HG03103 (cell line): Measurements from ENCODE around the gene ZNF408.
"Not testable (repeated sequence)": the region's sequence is repeated elsewhere in the genome, so short reads cannot be mapped to it uniquely, and the experiment has no call there.

Experiments
- ATAC-seq: cut with Tn5 transposase; IDR thresholded peaks from one replicate; pipeline ENCODE4 v1.9.1; 2021; ENCODE audit warnings: low read depth; ENCODE audit not compliant: unreplicated experiment

ZNF408 gene

DNA sequence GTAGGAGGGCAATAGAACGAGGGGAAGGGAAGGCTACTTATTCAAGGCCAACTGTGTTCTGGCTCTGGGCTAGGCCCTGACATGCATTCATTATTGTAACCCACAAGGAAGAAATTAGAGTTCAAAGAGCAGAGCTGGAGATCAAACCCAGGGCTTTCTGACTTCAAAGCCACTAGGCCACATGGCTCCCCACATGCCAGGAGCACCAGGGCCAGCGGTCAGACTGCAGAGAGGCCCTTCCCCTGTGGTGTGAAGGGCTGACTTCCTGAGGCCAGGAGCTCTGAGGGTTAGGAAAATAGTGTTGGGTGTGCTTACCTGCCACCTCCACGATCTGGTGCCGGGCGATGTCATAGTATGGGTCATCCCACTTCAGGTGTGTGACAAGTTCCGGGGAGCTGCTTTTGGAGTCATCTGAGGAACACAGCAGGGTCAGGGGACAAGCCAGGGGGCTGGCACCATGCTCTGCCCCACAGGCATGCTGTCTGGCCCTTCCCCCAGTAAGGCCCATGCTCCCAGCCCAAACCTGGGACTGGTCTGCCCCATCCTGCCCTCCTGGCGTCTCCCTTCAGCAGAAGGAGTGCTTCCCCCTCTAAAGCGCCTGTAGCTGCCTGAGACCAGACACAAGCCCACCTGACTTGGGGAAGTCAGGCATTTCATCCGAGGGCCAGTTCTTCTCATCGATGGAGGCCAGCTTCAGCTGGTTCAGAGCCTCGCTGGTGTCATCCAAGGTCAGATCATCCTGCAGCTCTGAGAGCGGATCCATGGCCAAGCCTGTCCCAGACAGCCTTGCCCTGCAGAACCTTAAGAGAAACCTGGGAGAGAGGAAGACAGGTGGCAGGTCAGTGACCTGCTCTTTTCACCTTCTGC lies 5.3 kb upstream of the ZNF408 start:
- ATAC-seq, result no peak

DNA sequence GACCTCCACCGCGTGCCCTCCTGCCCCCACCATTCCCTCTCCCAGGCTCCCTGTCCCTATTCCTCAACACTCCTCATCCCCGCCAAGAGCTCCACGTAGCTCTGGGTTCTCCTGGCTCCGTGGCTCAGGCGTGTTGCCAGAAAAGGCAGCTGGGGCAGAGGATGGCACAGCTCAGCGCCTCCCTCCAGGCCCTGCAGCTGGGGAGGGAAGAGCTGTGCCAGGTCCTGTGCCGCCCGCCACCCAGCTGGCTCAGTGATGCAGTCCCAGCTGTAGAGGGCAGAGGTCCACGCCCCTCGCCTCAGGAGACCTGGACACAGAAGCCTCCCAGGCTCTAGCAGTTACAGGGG lies 4.6 kb upstream of the ZNF408 start:
- ATAC-seq, result no peak

DNA sequence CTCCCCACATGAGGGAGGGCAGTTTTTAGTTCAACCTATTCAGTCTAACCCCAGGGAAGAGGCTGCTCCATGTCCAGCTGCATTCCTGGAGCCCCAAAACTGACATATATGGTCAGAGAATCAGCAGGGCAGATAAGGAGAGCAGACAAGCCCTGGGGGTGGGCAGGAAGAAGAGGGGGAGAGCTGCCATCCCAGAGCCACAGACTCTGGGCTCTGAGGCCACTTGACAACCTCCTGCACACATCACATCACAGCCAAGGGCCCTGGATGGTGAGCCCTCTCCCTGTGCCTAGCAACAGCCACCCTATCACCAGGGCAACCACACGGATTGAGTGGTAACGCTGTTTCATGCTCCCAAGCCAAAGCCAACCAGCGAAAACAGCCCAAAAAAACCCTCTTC lies 3.5 kb upstream of the ZNF408 start:
- ATAC-seq, result no peak

DNA sequence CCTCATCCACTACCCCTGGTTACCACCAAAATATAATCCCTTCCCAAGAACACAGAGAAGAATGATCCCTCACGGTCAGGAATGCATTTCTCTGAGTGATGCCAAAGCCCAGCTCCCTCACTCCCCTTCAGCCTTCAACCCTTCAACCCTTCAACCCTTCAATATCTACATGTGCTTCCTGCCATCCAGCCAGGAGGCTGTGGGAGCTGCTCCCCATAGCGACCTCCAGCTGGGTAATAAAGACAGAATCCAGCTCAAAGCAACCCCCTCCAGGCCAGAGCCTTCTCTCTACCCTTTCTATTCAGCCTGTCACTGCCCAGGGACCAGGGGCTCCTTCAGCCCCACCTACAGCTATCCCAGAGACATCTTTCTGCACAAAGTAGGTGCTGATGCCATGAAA lies 3.1 kb upstream of the ZNF408 start:
- no peak for ATAC-seq

DNA sequence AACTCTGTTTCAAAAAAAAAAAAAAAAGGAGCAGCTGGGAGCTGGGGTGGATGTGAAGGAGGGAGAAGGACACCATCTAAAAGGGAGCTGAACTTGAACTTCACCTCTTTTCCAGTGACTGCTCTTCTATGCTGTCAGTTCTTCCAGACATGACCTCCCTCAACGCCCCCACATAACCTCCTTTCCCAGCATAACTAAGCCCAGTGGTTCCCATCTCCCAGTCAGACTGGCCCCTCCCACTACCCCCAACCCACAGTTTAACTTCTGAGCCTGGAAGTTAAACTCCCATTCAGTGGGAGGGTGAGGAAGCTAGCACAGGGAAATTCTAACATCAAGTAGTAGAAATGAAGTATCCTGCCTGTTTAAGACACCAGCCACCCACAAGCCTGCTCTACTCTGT lies 2.2 kb upstream of the ZNF408 start:
- ATAC-seq, result no peak

DNA sequence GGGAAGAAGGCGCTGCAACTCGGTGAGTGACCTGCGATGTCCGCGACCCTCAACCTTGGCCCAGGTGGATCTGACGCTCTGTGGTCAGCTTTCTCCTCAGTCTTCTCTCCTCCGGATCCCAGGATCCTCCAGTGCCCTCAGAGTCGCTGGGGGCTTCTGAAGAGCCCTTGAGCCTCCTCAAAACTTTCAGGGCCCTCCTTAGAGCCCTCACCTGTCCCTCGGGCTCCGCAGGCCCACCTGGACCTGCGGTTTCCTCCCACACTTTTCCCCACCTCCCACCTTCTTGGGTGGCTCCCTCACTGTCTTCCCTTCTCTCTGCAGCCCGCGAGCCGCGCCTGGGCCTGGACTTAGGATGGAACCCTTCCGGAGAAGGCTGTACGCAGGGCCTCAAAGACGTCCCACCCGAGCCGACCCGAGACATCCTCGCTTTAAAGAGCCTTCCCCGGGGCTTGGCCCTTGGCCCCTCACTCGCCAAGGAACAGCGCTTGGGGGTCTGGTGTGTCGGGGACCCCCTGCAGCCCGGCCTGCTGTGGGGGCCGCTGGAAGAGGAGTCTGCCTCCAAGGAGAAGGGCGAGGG lies 335 bp downstream of the ZNF408 start:
- ATAC-seq, result no peak

DNA sequence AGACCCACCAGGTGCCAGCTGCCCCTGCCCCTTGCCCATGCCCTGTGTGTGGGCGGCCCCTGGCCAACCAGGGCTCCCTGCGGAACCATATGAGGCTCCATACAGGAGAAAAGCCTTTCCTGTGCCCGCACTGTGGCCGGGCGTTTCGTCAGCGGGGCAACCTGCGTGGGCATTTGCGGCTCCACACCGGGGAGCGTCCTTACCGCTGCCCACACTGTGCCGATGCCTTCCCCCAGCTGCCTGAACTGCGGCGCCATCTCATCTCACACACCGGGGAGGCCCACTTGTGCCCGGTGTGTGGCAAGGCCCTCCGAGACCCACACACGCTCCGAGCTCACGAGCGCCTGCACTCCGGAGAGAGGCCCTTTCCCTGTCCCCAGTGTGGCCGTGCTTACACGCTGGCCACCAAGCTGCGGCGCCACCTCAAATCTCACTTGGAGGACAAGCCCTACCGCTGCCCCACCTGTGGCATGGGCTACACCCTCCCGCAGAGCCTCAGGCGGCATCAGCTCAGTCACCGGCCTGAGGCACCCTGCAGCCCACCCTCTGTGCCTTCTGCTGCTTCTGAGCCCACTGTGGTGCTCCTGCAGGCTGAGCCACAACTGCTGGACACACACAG lies 4.3 kb downstream of the ZNF408 start:
- no peak for ATAC-seq

DNA sequence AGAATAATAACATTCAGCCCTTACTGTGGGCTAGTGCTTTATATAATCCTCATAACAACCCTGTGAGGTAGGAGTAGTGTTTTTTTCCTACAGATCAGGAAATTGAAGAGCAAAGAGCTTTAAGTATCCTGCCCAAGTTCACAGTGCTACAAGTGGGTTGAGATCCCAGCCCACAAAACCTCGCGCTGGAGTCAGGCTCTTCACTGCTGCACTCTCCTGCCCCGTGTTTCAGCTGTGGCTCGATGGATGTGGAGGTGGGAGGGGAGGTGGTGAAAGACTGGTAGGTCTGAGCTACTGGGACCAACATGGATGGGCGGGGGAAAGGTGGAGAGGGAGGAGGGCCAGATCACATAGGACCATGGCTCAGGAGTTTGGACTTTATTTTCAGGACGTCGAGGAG lies 6.1 kb downstream of the ZNF408 start:
- ATAC-seq, result no peak

DNA sequence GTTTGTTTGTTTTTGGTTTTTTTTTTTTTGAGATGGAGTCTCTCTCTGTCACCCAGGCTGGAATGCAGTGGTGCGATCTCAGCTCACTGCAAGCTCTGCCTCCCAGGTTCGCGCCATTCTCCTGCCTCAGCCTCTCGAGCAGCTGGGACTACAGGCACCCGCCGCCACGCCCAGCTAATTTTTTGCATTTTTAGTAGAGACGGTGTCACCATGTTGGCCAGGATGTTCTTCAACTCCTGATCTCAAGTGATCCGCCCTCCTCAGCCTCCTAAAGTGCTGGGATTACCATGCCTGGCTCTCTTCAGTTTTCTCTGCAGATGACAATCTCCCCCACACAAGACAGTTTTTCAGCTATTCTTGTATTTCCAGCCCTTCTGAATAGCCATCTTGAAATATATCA lies 8.5 kb downstream of the ZNF408 start:
- not testable (repeated sequence) for ATAC-seq

DNA sequence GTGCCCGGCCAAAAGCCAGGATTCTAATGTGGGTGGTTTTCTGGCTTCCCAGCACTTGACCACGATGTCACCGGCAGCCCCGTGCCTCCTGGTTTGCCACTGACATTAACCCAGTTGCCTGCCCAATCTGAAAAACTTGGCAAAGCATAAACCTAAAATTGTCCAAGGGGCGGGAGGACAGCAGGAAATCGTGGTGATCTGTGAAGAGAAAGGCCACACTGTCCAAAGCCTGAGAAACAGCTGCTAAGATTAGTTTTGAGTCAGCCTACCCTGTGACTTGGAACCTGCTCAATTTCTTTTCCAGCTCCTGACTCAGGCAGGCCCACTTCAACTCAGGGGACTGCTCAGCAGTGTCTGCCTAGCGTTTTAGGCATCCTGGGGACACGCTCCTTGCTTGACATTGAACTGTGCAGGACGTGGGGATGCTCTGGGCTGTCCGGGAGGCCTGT lies 10.0 kb downstream of the ZNF408 start:
- no peak for ATAC-seq

DNA sequence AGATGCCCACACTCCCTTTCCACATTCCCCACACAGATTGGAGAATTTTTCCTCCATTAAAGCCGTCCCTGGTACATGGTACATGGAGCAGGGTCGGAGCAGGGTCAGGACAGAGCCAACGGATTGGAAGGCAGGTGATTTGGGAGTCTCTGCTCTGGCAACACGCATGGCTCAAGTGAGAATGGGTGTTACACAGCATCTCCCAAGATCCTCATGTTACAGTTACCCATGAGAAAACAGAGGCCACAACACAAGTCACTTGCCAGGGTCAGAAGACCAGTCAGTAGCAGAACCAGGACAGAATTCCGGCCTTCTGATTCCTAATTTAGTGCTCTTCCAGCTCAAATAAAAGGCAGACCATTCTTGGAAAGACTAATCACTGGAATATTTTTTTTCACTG lies 10.5 kb downstream of the ZNF408 start:
- ATAC-seq, result no peak

DNA sequence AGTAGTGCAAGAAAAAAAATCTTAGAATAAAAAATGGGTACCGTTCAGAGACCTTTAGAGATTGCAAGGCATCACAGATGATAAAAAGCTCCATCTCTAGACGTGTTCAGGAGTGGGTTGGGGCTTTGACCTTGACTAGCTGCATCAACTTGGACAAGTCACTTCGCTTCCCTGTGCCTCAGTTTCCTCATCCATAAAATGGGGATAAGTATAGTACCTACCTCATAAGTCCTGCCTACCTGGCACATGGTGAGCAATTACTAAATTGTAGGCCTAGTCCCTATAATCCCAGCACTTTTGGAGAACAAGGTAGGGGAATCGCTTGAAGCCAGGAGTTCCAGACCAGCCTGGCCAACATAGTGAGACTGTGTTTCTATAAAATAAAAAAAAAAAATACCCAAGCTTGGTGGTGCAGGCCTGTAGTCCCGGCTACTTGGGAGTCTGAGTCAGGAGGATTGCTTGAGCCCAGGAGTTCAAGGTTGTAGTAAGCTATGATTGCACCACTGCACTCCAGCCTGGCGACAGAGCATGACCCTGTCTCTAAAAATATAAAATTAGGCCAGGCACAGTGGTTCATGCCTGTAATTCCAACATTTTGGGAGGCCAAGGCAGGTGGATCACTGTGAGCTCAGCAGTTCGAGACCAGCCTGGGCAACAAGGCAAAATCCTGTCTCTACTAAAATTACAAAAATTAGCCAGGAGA lies 12.2 kb downstream of the ZNF408 start:
- no peak for ATAC-seq

DNA sequence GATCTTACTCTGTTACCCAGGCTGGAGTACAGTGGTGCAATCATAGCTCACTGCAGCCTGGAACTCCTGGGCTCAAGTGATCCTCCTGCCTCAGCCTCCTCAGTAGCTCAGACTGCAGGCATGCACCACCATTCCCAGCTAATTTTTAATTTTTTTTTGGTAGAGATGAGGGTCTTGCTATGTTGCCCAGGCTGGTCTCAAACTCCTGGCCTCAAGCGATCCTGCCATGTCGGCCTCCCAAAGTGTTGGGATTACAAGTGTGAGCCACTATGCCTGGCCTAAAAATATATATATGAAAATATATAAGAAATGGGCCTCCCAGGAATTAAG lies 17.0 kb downstream of the ZNF408 start:
- ATAC-seq, result not testable (repeated sequence)

DNA sequence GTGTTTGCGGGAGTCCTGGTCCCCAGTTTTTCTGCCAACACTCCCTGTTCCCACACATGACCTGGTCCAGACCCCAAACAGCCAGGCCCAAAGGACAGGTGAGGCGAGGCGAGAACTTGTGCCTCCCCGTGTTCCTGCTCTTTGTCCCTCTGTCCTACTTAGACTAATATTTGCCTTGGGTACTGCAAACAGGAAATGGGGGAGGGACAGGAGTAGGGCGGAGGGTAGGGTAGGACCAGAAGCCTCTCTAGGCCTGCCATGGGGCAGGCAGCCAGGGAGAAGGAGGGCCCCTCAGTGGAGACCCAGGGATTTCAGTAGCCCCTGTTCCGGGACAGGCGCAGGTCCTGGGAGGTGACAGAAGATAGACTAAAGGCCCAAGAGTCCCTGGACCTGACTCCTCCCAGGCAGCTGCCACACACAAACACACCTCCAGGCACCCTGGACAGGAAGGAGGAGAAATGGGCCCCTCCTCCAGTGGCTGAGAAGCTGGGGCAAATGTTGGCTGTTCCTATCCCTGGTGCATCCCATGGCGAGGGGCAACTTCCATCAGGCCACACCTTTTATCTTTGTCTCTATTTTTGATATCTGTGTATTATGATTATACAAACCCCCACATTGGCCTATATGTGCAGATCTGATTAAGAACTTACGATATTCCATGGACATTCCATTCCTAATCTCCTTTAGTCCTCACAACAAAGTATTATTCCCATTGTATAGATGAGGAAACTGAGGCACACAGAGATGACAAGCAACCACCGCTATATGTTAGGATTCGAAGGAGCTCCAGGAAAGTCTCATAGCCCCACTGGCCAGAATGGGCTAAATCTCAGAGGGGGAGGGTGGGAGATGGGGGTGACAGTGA lies 17.6 kb downstream of the ZNF408 start:
- no peak for ATAC-seq

DNA sequence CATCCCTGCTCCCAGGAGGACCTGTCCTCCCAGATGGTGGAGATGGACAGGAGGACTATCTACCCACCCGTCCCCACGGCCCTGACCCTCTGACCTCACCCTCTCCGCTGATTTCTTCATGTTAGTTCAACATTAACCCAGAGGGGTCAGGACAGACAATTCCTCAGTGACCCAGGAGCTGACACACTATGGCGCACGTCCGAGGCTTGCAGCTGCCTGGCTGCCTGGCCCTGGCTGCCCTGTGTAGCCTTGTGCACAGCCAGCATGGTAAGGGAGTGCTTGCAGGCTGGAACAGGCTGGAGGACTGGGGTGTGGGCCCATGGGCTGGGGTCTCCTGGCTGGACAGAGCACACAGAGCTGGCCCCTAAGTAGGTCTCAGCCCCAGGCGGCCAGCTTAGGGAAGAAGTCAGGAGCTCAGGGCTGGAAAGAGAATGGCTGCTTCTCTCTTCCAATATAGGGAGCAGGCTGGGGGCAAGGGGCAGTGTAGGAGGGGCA lies 18.3 kb downstream of the ZNF408 start, which contains the start of gene F2:
TSS of gene F2 (plus strand) at position 166 of the 495 bp plus-strand sequence. CDS start at position 189, 23 bp downstream.
- ATAC-seq, result no peak

DNA sequence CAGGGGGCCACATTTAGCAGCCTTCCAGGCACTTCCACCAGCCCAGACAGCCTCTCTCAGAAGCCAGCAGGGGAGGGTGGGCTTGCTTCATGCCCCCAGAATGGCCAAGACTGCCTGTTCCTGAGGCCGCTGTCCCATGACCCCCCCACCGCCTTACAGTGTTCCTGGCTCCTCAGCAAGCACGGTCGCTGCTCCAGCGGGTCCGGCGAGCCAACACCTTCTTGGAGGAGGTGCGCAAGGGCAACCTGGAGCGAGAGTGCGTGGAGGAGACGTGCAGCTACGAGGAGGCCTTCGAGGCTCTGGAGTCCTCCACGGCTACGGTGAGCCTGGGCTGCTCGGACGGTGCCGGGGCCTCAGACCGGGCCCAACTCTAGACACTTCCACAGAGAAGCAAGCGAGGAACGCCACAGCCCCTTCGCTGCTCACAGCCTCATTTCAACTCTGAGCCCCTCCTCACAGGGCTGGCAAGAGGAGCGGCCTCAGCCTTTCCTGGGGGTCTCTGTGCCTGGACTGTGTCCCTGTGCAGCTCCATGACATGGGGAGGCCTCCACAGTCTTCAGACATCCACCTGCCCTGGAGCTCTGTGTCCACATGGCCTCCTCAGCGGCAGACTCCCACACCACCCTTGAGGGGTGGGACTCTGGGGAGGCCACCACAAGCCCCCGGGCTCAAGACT lies 18.9 kb downstream of the ZNF408 start:
- no peak for ATAC-seq

DNA sequence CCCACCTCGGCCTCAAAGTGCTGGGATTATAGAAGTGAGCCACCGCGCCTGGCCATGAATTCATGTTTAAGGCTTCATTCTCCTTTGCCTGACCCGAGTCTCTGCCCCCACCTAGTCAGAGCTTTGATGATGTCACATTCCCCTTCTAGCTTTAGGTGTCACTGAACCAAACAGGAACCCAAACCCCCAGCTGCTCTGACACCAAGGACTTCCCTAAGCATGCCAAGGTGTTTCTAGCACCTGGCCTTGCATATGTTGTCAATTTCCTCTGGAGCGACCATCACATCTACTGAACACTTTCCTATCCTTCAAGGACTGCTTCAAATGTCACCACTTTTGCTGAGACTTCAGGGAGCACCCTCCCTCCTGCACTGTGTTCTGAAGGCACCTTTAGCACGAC lies 20.5 kb downstream of the ZNF408 start:
- ATAC-seq, result no peak

DNA sequence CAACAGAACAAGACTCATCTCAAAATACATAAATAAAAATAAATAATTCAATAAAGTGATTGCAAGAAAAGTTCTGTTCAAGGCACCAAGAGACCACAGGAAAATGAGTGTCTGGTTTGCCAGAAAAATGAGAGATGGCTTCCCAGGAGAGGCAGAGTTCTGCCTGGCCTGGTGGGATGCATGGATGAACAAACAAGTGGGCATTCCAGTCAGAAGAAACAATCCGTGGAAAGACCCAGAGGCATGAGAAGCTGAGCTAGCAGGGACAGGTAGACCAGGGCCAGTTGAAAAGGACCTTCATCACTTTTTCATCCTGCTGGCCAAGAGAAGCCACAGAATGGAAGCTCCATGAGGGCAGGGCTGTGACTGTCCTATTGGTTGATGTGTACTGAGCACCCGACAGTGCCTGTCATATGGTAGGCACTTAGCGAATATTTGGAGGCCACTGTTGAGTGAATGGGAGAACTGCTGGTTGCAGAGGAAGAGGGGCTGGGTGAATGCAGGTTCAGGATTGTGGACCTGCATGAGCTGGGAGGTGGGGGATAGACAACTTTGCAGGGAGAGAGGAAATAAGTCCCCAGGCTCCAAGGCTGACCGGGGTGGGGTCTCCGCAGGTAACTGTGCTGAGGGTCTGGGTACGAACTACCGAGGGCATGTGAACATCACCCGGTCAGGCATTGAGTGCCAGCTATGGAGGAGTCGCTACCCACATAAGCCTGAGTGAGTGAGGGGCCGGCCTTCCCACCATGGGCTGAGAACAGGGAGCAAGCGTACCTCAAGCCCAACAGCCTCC lies 21.9 kb downstream of the ZNF408 start:
- no peak for ATAC-seq

DNA sequence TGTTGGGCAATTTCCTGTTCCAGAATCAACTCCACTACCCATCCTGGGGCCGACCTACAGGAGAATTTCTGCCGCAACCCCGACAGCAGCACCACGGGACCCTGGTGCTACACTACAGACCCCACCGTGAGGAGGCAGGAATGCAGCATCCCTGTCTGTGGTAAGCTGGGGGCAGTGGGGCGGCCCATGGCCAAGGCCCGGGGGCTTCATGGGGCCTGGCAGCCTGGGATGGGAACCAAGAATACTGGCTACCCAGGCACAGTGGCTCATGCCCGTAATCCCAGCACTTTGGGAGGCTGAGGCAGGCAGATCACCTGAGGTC lies 22.5 kb downstream of the ZNF408 start:
- ATAC-seq, result no peak
